Uterus (tissue), 4 donors: ENCODE results near the gene MFN2. TPM values are rescaled to one million over a fixed set of nuclear protein-coding genes. Genes with fewer than 3 reads are reported as not detected.

ENCODE experiments used
- DNase-seq, 2 donors: peaks; one replicate each; pipeline ENCODE4 v3.0.0-alpha.2; 2019 to 2020
- H3K27ac ChIP-seq, 2 donors: fragments of 200-600 bp; sonication (generic); 1 replicate in 1 of 2; 2 replicates in 1 of 2; pipeline ENCODE4 v1.5.1; 2016 to 2018
- H3K27me3 ChIP-seq, 2 donors: fragments of 200-600 bp; sonication (generic); one replicate each; pipeline ENCODE4 v1.5.1; 2018 to 2019; ENCODE audit warnings: control low read depth in 1 of 2
- H3K36me3 ChIP-seq, 2 donors: fragments of 200-600 bp; sonication (generic); one replicate each; pipeline ENCODE4 v1.5.1; 2019; ENCODE audit warnings: control low read depth in 1 of 2
- H3K4me1 ChIP-seq, 2 donors: fragments of 200-600 bp; sonication (generic); one replicate each; pipeline ENCODE4 v1.5.1; 2018 to 2019; ENCODE audit warnings: control low read depth in 1 of 2
- H3K4me3 ChIP-seq, 2 donors: fragments of 200-600 bp; sonication (generic); 1 replicate in 1 of 2; 2 replicates in 1 of 2; pipeline ENCODE4 v1.5.1; 2018 to 2019; ENCODE audit warnings: mild to moderate bottlenecking in 1 of 2
- H3K9me3 ChIP-seq, 2 donors: fragments of 200-600 bp; sonication (generic); one replicate each; pipeline ENCODE4 v1.5.1; 2019; ENCODE audit warnings: control low read depth in 1 of 2
- POLR2A ChIP-seq, 2 donors: fragments of 450-650 bp; IDR thresholded peaks; one replicate each; pipeline ENCODE4 v1.6.1; 2016; ENCODE audit warnings: antibody characterized with exemption in 2 of 2, mild to moderate bottlenecking in 1 of 2, moderate library complexity in 1 of 2
- intact Hi-C: fragments of 100-400 bp; cut with DNase I; formaldehyde crosslinking; loops from one replicate; pipeline ENCODE4 v1.15.1; 2023; ENCODE audit warnings: low total_unique reads
- total RNA-seq, 4 donors: library from RNA; depleted of rRNA in 3 of 4; stranded (reverse); fragments of >200 nt in 3 of 4; gene quantifications; one replicate each; pipeline versions ENCODE4 v1.1.0 to v1.2.4, GENCODE V29; 2014 to 2023
- TF ChIP-seq, protein P1 (sequence below), 4 experiments: fragments of 200-600 bp in 2 of 4; fragments of 450-650 bp in 2 of 4; sonication (generic) in 2 of 4; IDR thresholded peaks; one replicate each; pipeline ENCODE4 v1.5.1; 2016 to 2019; ENCODE audit warnings: antibody characterized with exemption in 4 of 4, mild to moderate bottlenecking in 2 of 4, moderate library complexity in 1 of 4
- donor health status: DM: yes; HTN: yes; CAD: no.

Gene MFN2
- total RNA-seq, 4 donors from 2014 or later = 15.6 to 69.5 (median 35.1) TPM

DNA sequence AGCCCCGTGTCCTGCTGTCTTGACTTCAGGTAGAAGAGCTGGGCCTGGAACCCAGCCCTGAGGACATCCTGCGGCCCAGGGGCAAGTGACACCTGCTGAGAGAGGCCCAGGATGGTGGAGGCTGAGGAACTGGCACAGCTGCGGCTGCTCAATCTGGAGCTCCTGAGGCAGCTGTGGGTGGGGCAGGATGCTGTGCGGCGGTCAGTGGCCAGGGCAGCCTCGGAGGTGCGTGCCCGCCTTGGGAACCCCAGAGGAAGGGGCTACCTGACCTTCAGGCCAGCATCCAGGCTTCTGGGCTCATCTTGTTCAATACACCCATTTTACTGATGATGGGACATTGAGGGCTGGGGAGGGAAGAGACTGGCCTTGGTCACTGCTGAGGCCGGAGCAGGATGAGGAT lies 41.4 kb downstream of the MFN2 start:
- DNase-seq = no peak
- Histone ChIP-seq H3K27me3 (no peaks in the 10 kb centered on the region), H3K27ac (no peak overlapping the region), H3K9me3 (no peaks in the 10 kb centered on the region), H3K4me1 (no peaks in the 10 kb centered on the region), H3K4me3 (no peak overlapping the region), H3K36me3 (no peaks in the 10 kb centered on the region)
- intact Hi-C loops = no loop called here
- TF ChIP-seq POLR2A (IDR thresholded peaks at IDR 0.05) = no peak
- TF ChIP-seq, protein P1, sequence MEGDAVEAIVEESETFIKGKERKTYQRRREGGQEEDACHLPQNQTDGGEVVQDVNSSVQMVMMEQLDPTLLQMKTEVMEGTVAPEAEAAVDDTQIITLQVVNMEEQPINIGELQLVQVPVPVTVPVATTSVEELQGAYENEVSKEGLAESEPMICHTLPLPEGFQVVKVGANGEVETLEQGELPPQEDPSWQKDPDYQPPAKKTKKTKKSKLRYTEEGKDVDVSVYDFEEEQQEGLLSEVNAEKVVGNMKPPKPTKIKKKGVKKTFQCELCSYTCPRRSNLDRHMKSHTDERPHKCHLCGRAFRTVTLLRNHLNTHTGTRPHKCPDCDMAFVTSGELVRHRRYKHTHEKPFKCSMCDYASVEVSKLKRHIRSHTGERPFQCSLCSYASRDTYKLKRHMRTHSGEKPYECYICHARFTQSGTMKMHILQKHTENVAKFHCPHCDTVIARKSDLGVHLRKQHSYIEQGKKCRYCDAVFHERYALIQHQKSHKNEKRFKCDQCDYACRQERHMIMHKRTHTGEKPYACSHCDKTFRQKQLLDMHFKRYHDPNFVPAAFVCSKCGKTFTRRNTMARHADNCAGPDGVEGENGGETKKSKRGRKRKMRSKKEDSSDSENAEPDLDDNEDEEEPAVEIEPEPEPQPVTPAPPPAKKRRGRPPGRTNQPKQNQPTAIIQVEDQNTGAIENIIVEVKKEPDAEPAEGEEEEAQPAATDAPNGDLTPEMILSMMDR (IDR thresholded peaks at IDR 0.05) = no peak

GRCh38 chr1:12022036-12022435 lies 41.8 kb downstream of the MFN2 start:
- intact Hi-C loops = no loop called here
- no peak overlapping the region for H3K4me3 ChIP-seq

GRCh38 chr1:12026586-12026985 lies 46.3 kb downstream of the MFN2 start:
- no peaks in the 10 kb centered on the region for H3K36me3 ChIP-seq
- intact Hi-C loops = no loop called here
- no peaks in the 10 kb centered on the region for H3K9me3 ChIP-seq

More at GRCh38 chr1:12022036-12022435, 41.8 kb downstream of the MFN2 start:
- Histone ChIP-seq H3K9me3 (no peaks in the 10 kb centered on the region), H3K27ac (no peak overlapping the region), H3K27me3 (no peaks in the 10 kb centered on the region), H3K4me1 (no peaks in the 10 kb centered on the region), H3K36me3 (no peaks in the 10 kb centered on the region)
- DNase-seq = no peak
- TF ChIP-seq, protein P1 (IDR thresholded peaks at IDR 0.05) = no peak
- TF ChIP-seq POLR2A (IDR thresholded peaks at IDR 0.05) = no peak

DNA sequence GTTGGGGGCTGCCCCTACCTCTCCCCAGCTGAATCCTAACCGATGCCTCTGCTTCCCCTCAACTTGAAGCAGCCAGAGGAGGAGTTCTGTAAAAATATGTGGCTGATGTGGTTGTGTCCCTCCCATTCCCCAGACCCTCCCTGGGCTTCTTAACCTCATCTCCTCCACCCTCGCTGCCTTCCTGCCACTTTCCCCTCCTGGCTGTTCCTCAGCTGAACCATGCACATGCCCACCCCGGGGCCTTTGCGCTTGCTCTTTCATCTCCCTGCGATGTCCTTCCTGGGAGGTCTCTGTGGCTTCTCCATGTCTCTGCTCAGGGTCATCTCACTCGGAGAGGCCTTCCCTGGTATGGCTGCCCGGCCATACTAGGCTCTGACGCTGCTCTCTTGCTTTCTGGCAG lies 48.0 kb downstream of the MFN2 start:
- H3K27me3 ChIP-seq = no peaks in the 10 kb centered on the region
- H3K4me1 ChIP-seq = no peaks in the 10 kb centered on the region
- DNase-seq = no peak
- H3K9me3 ChIP-seq = no peaks in the 10 kb centered on the region
- H3K4me3 ChIP-seq = no peak overlapping the region
- H3K36me3 ChIP-seq = no peaks in the 10 kb centered on the region
- TF ChIP-seq, protein P1 (IDR thresholded peaks at IDR 0.05) = no peak
- no peak for TF ChIP-seq POLR2A (IDR thresholded peaks at IDR 0.05)
- intact Hi-C loops = no loop called here
- no peak overlapping the region for H3K27ac ChIP-seq

More at GRCh38 chr1:12026586-12026985, 46.3 kb downstream of the MFN2 start:
- no peak for TF ChIP-seq POLR2A (IDR thresholded peaks at IDR 0.05)
- TF ChIP-seq, protein P1 (IDR thresholded peaks at IDR 0.05) = no peak
- Histone ChIP-seq H3K27ac (no peak overlapping the region), H3K27me3 (no peaks in the 10 kb centered on the region), H3K4me1 (no peaks in the 10 kb centered on the region), H3K4me3 (no peak overlapping the region)
- DNase-seq = no peak

DNA sequence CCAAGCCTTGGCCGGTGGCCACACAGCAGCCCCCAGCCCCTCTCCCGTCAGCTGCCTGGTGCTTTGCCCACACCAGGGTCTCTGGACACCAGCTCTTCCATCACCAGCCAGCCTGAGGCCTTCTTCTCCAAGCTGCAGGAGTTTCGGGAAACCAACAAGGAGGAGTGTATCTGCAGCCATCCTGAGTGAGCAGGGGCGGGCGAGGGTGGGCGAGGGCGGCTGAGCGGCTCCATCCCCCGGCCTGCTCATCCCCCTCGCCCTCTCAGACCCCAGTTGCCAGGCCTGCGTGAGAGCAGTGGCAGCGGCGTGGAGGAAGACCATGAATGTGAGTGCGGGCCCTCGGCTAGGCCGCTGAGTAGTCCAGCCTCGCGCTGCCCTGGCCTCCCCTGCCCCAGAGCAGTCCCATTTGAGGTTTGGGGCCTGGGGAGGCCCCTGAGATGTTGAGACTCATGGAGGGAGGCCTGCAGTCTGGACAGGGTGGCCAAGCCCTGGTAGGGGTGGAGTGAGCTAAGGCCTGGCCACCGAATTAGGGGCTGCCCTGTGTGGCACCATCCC lies 48.8 kb downstream of the MFN2 start:
- DNase-seq = no peak
- Histone ChIP-seq H3K36me3 (no peaks in the 10 kb centered on the region), H3K27me3 (no peaks in the 10 kb centered on the region), H3K27ac (no peak overlapping the region), H3K4me3 (no peak overlapping the region), H3K9me3 (no peaks in the 10 kb centered on the region), H3K4me1 (no peaks in the 10 kb centered on the region)
- TF ChIP-seq, protein P1 (IDR thresholded peaks at IDR 0.05) = no peak
- no peak for TF ChIP-seq POLR2A (IDR thresholded peaks at IDR 0.05)
- intact Hi-C loops = no loop called here
